Rectal smooth muscle tissue (tissue), 1 donor: ENCODE data around the gene GFPT1.

Experiments
- H3K27ac ChIP-seq: one replicate; pipeline ENCODE4 v1.7.0; 2013; ENCODE audit warnings: low read depth, low read length, inconsistent platforms
- H3K27me3 ChIP-seq: one replicate; pipeline ENCODE4 v1.7.0; 2013; ENCODE audit warnings: low read length; ENCODE audit not compliant: control insufficient read depth, insufficient read depth
- H3K36me3 ChIP-seq: one replicate; pipeline ENCODE4 v1.7.0; 2013; ENCODE audit warnings: low read length; ENCODE audit not compliant: control insufficient read depth, insufficient read depth
- H3K4me1 ChIP-seq: one replicate; pipeline ENCODE4 v1.7.0; 2013; ENCODE audit warnings: low read length; ENCODE audit not compliant: control insufficient read depth, insufficient read depth
- H3K4me3 ChIP-seq: one replicate; pipeline ENCODE4 v1.7.0; 2013; ENCODE audit warnings: low read length
- H3K9ac ChIP-seq: one replicate; pipeline ENCODE4 v1.7.0; 2013; ENCODE audit warnings: low read length

Gene GFPT1

DNA sequence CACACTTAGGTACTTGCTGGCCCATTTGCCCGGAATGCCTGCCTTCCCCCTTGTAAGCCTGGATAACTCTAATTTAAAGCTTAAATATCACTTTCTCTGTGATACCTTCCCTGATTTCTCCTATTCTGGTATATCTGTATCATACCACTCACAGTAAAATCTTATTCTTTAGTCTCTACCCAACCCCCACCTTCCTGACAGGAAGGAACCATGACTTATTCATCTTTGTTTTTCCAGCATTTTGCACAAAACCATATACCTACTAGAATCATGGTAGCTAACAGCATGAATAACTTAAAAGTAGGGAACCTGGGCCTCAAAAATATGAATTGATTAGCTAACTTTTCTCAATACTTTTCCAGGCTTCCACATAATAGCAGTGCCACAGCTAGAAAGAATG, 111.5 kb downstream of the GFPT1 start:
- Histone ChIP-seq H3K27me3 (no peaks in the 10 kb centered on the region), H3K36me3 (no peaks in the 10 kb centered on the region), H3K4me3 (no peak overlapping the region), H3K4me1 (no peaks in the 10 kb centered on the region), H3K9ac (no peak overlapping the region), H3K27ac (no peak overlapping the region)

DNA sequence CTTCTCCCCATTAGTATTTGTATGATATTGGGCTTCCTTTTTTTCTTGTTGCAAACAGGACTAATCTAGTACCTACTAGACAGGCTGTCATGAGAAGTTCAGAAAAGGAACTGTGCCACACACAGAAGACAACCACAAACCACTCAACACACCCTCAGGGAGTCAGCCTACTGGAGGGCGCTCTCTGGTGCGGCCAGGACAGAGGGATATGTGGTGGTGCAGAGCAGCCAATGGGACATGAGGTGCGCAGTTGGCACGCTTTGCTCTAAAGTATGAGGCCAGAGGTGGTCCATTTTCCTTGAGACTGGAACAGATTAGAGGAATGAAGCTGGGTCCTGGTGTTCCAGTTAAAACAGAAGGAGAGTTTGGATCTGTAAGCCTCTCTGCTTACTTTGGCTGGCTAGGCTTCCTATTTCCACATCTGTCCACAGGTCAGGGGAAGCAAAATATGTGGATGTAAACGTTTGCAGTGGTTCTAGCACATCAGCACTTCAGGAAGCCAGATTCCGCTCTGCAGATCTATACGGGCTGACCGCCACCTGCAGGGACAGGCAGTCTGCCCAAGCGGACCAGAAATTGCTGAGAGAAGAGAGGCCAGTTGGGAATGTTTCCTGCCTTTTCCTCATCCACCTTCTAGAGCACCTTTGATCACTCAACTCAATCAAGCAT, 114.1 kb downstream of the GFPT1 start:
- no peaks in the 10 kb centered on the region for H3K36me3 ChIP-seq
- H3K9ac ChIP-seq = no peak overlapping the region
- no peak overlapping the region for H3K4me3 ChIP-seq
- no peak overlapping the region for H3K27ac ChIP-seq
- H3K27me3 ChIP-seq = no peaks in the 10 kb centered on the region
- no peaks in the 10 kb centered on the region for H3K4me1 ChIP-seq

DNA sequence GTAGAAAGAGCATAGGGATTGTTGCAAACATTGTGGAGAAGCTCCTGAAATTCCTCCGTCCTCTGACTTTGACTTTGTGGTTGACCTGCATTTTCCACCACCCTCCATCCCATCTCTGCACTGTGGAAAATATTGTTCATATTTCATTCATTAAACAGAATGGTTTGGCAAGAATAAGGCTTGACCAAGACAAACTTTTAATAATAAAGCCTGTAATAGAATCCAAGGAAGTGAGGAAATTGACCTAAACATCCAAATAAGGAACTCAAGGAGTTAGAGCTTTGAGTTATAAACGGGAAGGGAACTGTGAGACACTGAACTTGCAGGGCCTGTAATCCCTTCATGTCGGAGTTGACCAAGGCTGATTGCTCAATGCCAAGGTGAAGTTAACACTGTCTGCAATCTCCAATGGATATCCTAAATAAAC, 115.2 kb downstream of the GFPT1 start:
- H3K36me3 ChIP-seq = no peaks in the 10 kb centered on the region
- no peak overlapping the region for H3K9ac ChIP-seq
- no peaks in the 10 kb centered on the region for H3K27me3 ChIP-seq
- H3K4me3 ChIP-seq = no peak overlapping the region
- no peak overlapping the region for H3K27ac ChIP-seq
- H3K4me1 ChIP-seq = no peaks in the 10 kb centered on the region
